ENCODE data around the gene PAQR4.

PAQR4 gene

GRCh38 chr16:3021449-3022207 lies 52.5 kb downstream of the PAQR4 start:
- peak; percentile 96 for DNase-seq (ENCODE audit: low read depth)

DNA sequence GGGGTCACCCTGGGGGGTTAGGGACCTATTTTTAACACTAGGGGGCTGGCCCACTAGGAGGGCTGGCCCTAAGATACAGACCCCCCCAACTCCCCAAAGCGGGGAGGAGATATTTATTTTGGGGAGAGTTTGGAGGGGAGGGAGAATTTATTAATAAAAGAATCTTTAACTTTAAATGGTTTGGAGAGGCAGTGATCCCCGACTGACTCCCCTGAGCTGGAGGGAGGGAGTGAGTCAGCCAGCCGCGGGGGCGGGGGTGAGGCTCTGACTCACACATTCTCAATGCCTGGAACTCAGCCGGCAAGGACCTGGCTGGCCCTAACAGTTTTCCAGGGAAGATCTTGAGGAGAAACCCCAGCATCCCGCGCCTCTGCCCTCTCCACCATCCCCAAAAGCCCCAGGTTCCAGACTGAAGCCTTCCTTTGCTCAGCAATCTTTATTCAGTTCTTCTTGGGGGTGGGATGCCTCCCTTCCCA lies 53.1 kb downstream of the PAQR4 start:
- peak; percentile 93 for DNase-seq (ENCODE audit: low read depth)

- DNase-seq (ENCODE audit: low read depth): peak; percentile 58
Observed at GRCh38 chr16:3022684-3023414, 53.7 kb downstream of the PAQR4 start.

Data from stromal cell of bone marrow (primary cell).